Tibial nerve (tissue), 4 donors: ENCODE measurements around the gene SYNE3. TPM values are rescaled to one million over a fixed set of nuclear protein-coding genes. Genes with fewer than 3 reads are reported as not detected.

Source experiments
- DNase-seq, 2 donors: peaks; one replicate each; pipeline ENCODE4 v3.0.0-alpha.2; 2019; ENCODE audit warnings: low spot score in 2 of 2
- H3K27ac ChIP-seq, 4 donors: fragments of 200-600 bp; sonication (generic) in 3 of 4; one replicate each; pipeline ENCODE4 v1.5.1; 2017 to 2019; ENCODE audit warnings: mild to moderate bottlenecking in 1 of 4
- H3K27me3 ChIP-seq, 2 donors: fragments of 200-600 bp; sonication (generic) in 1 of 2; one replicate each; pipeline versions ENCODE4 v1.5.1 to v1.6.0; 2017 to 2019
- H3K36me3 ChIP-seq, 3 donors: fragments of 200-600 bp; sonication (generic); one replicate each; pipeline ENCODE4 v1.5.1; 2018 to 2019
- H3K4me1 ChIP-seq, 4 donors: fragments of 200-600 bp; sonication (generic) in 3 of 4; one replicate each; pipeline ENCODE4 v1.5.1; 2017 to 2019
- H3K4me3 ChIP-seq, 4 donors: fragments of 200-600 bp; sonication (generic) in 3 of 4; one replicate each; pipeline ENCODE4 v1.5.1; 2017 to 2019; ENCODE audit warnings: mild to moderate bottlenecking in 1 of 4, moderate library complexity in 1 of 4
- H3K9me3 ChIP-seq, 4 donors: fragments of 200-600 bp; sonication (generic) in 3 of 4; one replicate each; pipeline ENCODE4 v1.5.1; 2017 to 2019
- EP300 ChIP-seq, 2 donors: sonication (generic); formaldehyde crosslinking; IDR thresholded peaks; one replicate each; pipeline ENCODE4 v1.6.1; 2017; ENCODE audit warnings: antibody characterized with exemption in 2 of 2, mild to moderate bottlenecking in 1 of 2
- POLR2A ChIP-seq, 2 donors: fragments of 450-650 bp; IDR thresholded peaks; one replicate each; pipeline ENCODE4 v1.6.1; 2017; ENCODE audit warnings: antibody characterized with exemption in 2 of 2, mild to moderate bottlenecking in 2 of 2, moderate library complexity in 2 of 2
- WGBS, 2 donors: methylation state at CpG; one replicate each; pipeline ENCODE4 v1.1.5; 2018; 5-methylcytosine and 5-hydroxymethylcytosine counted together
- total RNA-seq, 4 donors: library from RNA; depleted of rRNA; stranded (reverse); fragments of >200 nt; gene quantifications; one replicate each; pipeline ENCODE4 v1.1.0, GENCODE V29; 2016
- TF ChIP-seq, protein P1 (sequence below), 5 experiments: fragments of 200-600 bp in 3 of 5; fragments of 450-650 bp in 2 of 5; sonication (generic) in 3 of 5; IDR thresholded peaks; one replicate each; pipeline ENCODE4 v1.5.1; 2016 to 2019; ENCODE audit warnings: antibody characterized with exemption in 5 of 5, mild to moderate bottlenecking in 3 of 5, moderate library complexity in 2 of 5

SYNE3 gene
- total RNA-seq, 4 donors from 2014 or later: 71.0 to 106 (median 87.5) TPM

DNA sequence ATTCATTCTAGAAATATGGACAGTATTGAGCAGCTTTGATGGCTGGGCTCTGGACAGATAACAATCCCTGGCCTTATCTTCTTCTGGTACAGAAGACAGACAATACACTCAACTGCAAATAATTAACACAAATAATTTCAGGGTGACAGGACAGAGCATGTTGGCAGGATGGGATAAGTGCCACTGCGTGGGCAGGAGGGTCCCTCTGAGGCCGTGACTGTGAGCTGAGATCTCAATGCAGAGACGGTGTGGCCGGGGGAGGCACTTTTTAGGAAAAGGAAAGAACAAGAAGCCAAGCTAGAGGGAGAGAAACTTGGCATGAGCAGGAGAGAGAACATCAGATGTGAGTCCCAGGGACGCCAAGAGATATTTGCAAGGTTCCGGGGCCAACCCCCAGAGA, 8.1 kb downstream of the SYNE3 start:
- no peak for TF ChIP-seq POLR2A (IDR thresholded peaks at IDR 0.05)
- TF ChIP-seq, protein P1, sequence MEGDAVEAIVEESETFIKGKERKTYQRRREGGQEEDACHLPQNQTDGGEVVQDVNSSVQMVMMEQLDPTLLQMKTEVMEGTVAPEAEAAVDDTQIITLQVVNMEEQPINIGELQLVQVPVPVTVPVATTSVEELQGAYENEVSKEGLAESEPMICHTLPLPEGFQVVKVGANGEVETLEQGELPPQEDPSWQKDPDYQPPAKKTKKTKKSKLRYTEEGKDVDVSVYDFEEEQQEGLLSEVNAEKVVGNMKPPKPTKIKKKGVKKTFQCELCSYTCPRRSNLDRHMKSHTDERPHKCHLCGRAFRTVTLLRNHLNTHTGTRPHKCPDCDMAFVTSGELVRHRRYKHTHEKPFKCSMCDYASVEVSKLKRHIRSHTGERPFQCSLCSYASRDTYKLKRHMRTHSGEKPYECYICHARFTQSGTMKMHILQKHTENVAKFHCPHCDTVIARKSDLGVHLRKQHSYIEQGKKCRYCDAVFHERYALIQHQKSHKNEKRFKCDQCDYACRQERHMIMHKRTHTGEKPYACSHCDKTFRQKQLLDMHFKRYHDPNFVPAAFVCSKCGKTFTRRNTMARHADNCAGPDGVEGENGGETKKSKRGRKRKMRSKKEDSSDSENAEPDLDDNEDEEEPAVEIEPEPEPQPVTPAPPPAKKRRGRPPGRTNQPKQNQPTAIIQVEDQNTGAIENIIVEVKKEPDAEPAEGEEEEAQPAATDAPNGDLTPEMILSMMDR (IDR thresholded peaks at IDR 0.05): no peak
- no peak for TF ChIP-seq EP300 (IDR thresholded peaks at IDR 0.05)
- no peak for DNase-seq
- no peaks in the 10 kb centered on the region for H3K9me3 ChIP-seq
- H3K4me1 ChIP-seq: peaks cover 0 to 97% (median 44%) of the 10 kb centered on the region in 4 donors
- 63 to 72% methylated on average over 6 of the region's 6 CpGs for WGBS, 2 donors
- no peak overlapping the region for H3K4me3 ChIP-seq
- H3K36me3 ChIP-seq: peaks cover 0 to 12% (median 0%) of the 10 kb centered on the region in 3 donors
- no peaks in the 10 kb centered on the region for H3K27me3 ChIP-seq
- H3K27ac ChIP-seq: peak overlapping the region in 2 of 4 donors; percentile 79 to 94

DNA sequence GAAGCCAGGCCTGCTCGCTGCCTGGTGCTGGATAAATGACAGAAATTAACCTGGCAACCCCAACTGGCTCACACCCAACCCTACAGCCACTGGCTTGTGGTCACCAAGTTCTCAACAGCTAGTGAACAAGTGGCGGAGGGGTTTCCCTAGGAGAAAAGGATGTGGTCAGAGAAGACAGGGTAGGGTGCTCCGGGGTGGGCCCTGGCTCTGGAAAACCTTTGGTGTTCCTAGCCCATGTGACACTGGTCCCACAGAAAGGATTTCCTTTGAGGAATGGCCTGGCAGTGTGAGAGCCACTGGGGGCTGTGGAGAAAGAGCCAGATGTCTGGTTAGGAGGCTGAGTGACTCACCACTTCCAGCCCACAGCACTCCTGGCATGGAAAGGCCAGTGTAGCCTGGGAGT, 8.7 kb downstream of the SYNE3 start:
- H3K27me3 ChIP-seq: no peaks in the 10 kb centered on the region
- TF ChIP-seq EP300 (IDR thresholded peaks at IDR 0.05) (no peak), POLR2A (IDR thresholded peaks at IDR 0.05) (no peak)
- TF ChIP-seq, protein P1 (IDR thresholded peaks at IDR 0.05): no peak
- DNase-seq: no peak

DNA sequence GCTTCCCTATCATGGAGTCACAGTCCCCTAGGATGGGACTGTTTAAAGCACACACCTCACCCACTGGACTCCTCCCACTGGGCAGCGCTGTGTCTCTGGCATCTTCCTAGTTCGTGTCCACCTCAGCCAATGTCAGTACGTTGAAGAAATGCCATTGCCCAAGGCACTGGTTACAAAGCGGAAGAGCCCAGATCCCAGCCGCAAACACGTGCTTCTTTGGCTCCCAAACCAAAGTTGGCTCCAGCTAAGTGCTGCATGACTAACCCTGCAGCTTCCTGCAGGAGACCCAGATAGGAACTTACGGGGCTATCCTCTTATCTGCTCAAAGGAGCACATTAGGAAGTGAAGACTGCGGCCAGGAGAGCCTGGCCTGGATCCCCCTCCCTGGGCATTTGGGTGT, 9.3 kb downstream of the SYNE3 start:
- no peak overlapping the region for H3K4me3 ChIP-seq
- DNase-seq: peak in 1 of 2 donors; percentile 66
- H3K36me3 ChIP-seq: peaks cover 0 to 12% (median 0%) of the 10 kb centered on the region in 3 donors
- H3K4me1 ChIP-seq: peaks cover 0 to 99% (median 53%) of the 10 kb centered on the region in 4 donors
- no peaks in the 10 kb centered on the region for H3K9me3 ChIP-seq
- WGBS, 2 donors: 46 to 62% methylated on average over 8 of the region's 8 CpGs
- TF ChIP-seq EP300 (IDR thresholded peaks at IDR 0.05): peak in 1 of 2 donors; percentile 83
- TF ChIP-seq POLR2A (IDR thresholded peaks at IDR 0.05): no peak
- TF ChIP-seq, protein P1 (IDR thresholded peaks at IDR 0.05): no peak
- peak overlapping the region in 3 of 4 donors; percentile 35 to 94 (median 79) for H3K27ac ChIP-seq
- no peaks in the 10 kb centered on the region for H3K27me3 ChIP-seq

More for the DNA sequence above, 8.7 kb downstream of the SYNE3 start:
- peaks cover 0 to 12% (median 0%) of the 10 kb centered on the region in 3 donors for H3K36me3 ChIP-seq
- WGBS, 2 donors: 44 to 59% methylated on average over 3 of the region's 3 CpGs
- H3K4me3 ChIP-seq: no peak overlapping the region
- peak overlapping the region in 3 of 4 donors; percentile 35 to 94 (median 79) for H3K27ac ChIP-seq
- no peaks in the 10 kb centered on the region for H3K9me3 ChIP-seq
- H3K4me1 ChIP-seq: peaks cover 0 to 97% (median 47%) of the 10 kb centered on the region in 4 donors

DNA sequence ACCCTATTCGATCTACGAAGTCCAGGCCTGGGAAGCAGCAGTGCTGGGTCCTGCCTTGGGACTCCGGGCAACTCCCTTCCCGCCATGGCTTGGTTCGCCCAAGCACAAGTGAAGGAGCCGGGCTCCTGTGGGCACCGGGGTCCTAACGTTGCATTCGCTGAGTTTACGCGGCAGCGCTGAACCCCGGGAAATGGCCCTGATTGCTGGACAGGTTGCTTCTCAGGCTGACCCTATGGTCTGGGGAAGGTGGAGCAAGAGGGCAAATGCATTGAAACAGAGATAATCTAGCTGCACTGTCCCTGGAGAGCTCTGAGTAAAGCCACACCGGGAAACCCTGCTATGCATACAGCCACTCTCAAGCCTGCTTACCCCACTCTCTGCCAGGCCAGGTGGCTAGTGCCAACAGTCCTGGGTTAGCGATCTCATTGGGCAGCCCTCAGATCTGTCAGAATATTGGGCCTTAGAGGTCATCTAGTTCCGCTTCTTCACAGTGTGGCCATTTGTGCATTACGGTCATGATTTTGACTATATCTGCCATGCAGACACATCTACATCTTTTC, 11.3 kb downstream of the SYNE3 start:
- H3K27me3 ChIP-seq: no peaks in the 10 kb centered on the region
- no peak overlapping the region for H3K4me3 ChIP-seq
- H3K4me1 ChIP-seq: peaks cover 0 to 99% (median 63%) of the 10 kb centered on the region in 4 donors
- TF ChIP-seq POLR2A (IDR thresholded peaks at IDR 0.05): no peak
- TF ChIP-seq, protein P1 (IDR thresholded peaks at IDR 0.05): no peak
- no peak for TF ChIP-seq EP300 (IDR thresholded peaks at IDR 0.05)
- DNase-seq: no peak
- H3K27ac ChIP-seq: peak overlapping the region; percentile 2 to 94 (median 60)
- H3K36me3 ChIP-seq: peaks cover 0 to 12% (median 0%) of the 10 kb centered on the region in 3 donors
- no peaks in the 10 kb centered on the region for H3K9me3 ChIP-seq
- WGBS, 2 donors: 84 to 95% methylated on average over 17 of the region's 17 CpGs
